HG03342 (cell line): ENCODE results near the gene CIB4.

ENCODE experiments used
- ATAC-seq: cut with Tn5 transposase; IDR thresholded peaks from one replicate; pipeline ENCODE4 v1.9.1; 2021; ENCODE audit warnings: mild to moderate bottlenecking, moderate library complexity; ENCODE audit not compliant: unreplicated experiment

Gene CIB4

DNA sequence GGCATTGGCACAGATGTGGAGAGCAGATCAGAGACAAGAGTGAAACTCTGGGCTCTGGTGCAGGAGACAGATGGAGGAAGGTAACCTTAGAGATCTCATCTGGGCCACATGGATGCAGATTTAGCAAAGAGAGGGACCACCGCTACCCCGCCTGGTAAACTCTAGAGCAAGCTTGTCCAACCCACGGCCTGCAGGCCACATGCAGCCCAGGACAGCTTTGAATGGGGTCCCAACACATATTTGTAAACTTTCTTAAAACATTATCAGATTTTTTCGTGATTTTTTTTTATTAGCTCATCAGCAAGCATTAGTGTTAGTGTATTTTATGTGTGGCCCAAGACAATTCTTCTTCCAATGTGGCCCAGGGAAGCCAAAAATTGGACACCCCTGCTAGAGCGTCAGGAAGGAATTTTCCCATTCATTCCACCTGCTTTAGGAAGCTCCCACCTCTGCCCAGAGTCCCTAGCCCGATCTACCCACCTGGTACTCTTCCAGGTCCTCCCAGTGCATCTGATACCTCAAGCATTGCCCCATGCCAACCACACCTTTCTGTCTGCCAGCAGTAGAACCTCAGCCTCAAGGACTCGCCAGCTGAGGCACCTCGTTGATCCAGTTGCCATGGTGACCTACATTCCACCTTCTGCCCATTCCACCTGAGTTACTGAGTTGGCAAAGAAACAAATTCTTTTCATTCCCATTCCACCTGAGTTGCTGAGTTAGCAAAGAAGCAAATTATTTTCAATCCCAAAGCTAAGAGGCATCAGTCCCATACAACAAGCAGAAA lies at the start of gene CIB4:
TSS of gene CIB4 (minus strand) at position 586 of the 784 bp plus-strand sequence. CDS start at position 534, 52 bp downstream.
- ATAC-seq = no peak

GRCh38 chr2:26687801-26688200 lies 46.6 kb upstream of the CIB4 start:
- ATAC-seq = no peak

DNA sequence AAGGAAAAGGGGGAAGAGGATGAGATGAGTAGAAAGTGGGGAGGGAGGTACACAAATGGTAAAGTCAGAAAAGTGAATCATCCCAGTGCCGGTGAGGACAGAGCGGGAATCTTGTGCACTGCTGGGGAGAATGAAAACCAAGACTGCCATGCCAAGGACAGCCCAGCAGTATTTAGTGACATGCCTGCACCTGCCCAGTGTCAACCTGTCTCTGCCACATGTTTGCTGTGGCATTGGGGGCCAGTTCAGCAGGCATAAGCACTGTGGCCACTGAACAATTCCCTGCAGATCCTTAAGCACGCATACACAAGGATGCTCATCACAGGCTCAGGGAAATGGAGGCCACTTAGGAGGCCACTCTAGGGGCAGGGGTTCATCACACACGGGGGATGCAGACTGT lies 46.2 kb upstream of the CIB4 start:
- ATAC-seq = no peak

DNA sequence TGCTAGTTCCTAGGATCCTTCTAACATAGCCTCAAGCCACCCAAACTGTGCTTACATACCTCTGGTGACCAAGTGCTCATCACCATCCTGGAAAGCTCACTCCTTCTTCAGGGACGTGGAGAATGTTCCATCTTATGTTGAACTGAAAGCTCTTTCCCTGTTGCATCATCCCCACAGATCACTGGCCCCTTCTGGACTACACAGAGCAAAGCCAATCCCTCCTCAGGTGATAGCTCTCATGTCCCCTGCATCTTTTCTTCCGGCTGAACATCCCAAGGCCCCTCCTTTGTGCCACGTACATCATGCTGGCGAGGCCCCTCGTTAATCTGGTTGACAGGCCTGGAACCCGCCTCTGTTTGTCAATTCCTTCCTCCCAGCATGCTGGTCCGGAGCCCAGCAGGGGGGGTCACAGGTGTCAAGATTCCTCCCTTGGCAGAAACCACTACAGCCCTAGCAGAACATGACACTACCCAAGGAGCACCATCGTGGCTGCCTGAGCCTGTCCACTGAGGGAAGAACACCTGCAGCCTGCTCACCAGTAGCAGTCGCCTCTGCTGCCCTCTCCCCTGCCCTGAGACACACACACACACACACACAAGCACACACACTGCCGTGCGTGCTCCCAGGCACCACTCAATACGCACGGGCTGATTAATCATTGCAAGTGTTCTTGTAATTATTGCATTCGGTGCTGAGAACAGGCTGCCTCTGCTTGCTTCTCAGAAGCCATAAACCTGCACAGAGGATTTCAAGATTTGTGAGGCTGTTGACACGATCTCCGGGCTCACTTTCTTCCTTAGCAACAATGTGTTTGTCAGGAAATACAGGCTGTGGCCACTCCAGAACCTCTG lies 45.0 kb upstream of the CIB4 start:
- no peak for ATAC-seq

GRCh38 chr2:26685341-26685740 lies 44.2 kb upstream of the CIB4 start:
- no peak for ATAC-seq

DNA sequence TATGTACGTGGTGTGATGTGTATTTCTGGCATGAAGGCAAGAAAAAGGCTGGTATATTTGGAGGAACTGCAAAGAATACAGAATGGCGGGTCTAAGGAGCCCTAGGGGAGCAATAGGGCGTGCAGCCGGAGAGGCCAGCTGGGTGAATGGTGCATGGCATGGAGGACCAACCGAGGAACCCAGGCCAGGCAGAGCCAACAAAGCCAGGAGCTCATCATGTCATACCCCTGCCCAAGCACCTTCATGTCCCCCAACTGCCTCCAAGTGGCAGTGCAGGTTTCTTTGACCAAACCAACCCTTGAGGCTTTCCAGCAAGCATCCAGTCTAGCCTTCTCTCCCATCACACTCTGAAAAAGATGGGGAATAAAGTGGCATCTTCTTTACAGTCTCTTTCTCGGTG lies 42.4 kb upstream of the CIB4 start:
- no peak for ATAC-seq

DNA sequence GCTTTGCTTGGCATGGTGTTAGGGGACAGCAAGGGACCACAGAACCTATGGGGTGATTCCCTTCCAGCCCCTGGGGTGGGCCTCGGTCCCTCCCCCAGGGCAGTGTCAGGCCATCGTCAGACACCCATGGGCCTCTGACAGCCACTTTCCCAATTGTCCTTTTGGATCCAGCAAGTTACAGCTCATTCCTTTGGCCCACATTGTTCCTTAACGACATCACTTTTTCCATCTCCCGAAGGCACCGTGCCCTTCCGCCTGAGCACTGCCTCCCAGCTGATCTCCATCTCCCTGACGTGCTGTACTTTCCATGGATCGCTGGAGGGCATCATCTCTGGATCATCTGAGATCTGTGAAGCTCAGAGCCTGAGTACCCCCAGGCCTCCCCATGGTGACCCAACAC lies 41.0 kb upstream of the CIB4 start:
- ATAC-seq = no peak

- no peak for ATAC-seq
These were observed 40.5 kb upstream of the CIB4 start for GRCh38 chr2:26681656-26682055.

- no peak for ATAC-seq
These were observed 38.7 kb upstream of the CIB4 start for GRCh38 chr2:26679867-26680266.

- no peak for ATAC-seq
These were observed 36.9 kb upstream of the CIB4 start for GRCh38 chr2:26678035-26678434.

GRCh38 chr2:26675651-26676255 lies 34.6 kb upstream of the CIB4 start:
- ATAC-seq = no peak

- no peak for ATAC-seq
These were observed 33.6 kb upstream of the CIB4 start for GRCh38 chr2:26674771-26675170.

GRCh38 chr2:26674002-26674751 lies 33.0 kb upstream of the CIB4 start:
- no peak for ATAC-seq

- ATAC-seq = no peak
These were observed 31.7 kb upstream of the CIB4 start for GRCh38 chr2:26672818-26673393.

- ATAC-seq = no peak
These were observed 31.1 kb upstream of the CIB4 start for GRCh38 chr2:26672112-26672817.

- no peak for ATAC-seq
These were observed 30.5 kb upstream of the CIB4 start for GRCh38 chr2:26671691-26672090.

GRCh38 chr2:26670931-26671460 lies 29.8 kb upstream of the CIB4 start:
- ATAC-seq = no peak

GRCh38 chr2:26670171-26670570 lies 29.0 kb upstream of the CIB4 start:
- no peak for ATAC-seq

GRCh38 chr2:26668856-26669750 lies 27.9 kb upstream of the CIB4 start:
- no peak for ATAC-seq
